Keratinocyte (primary cell): ENCODE results near the gene TTC3. TPM values are rescaled to one million over a fixed set of nuclear protein-coding genes. Genes with fewer than 3 reads are reported as not detected.

Source experiments
- DNase-seq: peaks from one replicate; pipeline ENCODE4 v3.0.0-alpha.2; 2011; ENCODE audit warnings: low read depth, missing footprints, low spot score
- FAIRE-seq: peaks from 2 replicates; lab custom pipeline; 2011; peaks lifted over from hg19 to GRCh38; lab: Jason Lieb, UNC
- H2AFZ ChIP-seq: 2 replicates; pipeline ENCODE4 v1.6.0; 2012; ENCODE audit warnings: low read length, control low read depth, inconsistent platforms; ENCODE audit not compliant: control insufficient read depth
- H3K27ac ChIP-seq: 2 replicates; pipeline ENCODE4 v1.5.1; 2011; ENCODE audit warnings: low read length; ENCODE audit not compliant: control insufficient read depth, insufficient read depth
- H3K27me3 ChIP-seq: 3 replicates; pipeline ENCODE4 v1.6.0; 2011; ENCODE audit warnings: low read length; ENCODE audit not compliant: control insufficient read depth, insufficient read depth; ENCODE audit errors: extremely low read depth
- H3K36me3 ChIP-seq, 2 experiments: 2 replicates in 1 of 2; 3 replicates in 1 of 2; pipeline ENCODE4 v1.5.1; 2011; ENCODE audit warnings: low read length in 2 of 2, mild to moderate bottlenecking in 1 of 2; ENCODE audit not compliant: control insufficient read depth in 2 of 2, insufficient read depth in 2 of 2; ENCODE audit errors: extremely low read depth in 1 of 2
- H3K4me1 ChIP-seq: 3 replicates; pipeline ENCODE4 v1.5.1; 2011; ENCODE audit warnings: low read length; ENCODE audit not compliant: control insufficient read depth, insufficient read depth; ENCODE audit errors: extremely low read depth
- H3K4me2 ChIP-seq: 3 replicates; pipeline ENCODE4 v1.6.0; 2011; ENCODE audit warnings: low read depth, low read length; ENCODE audit not compliant: control insufficient read depth, insufficient read depth; ENCODE audit errors: extremely low read depth
- H3K4me3 ChIP-seq, 3 experiments: fragments of 200-600 bp in 1 of 3; sonication (generic) in 1 of 3; 2 replicates in 2 of 3; 3 replicates in 1 of 3; pipeline ENCODE4 v1.5.1; 2011 to 2016; ENCODE audit warnings: low read length in 3 of 3, mild to moderate bottlenecking in 3 of 3, control low read depth in 2 of 3, inconsistent platforms in 1 of 3, low read depth in 1 of 3, mixed read lengths in 1 of 3, mixed run types in 1 of 3, moderate library complexity in 1 of 3; ENCODE audit not compliant: control insufficient read depth in 2 of 3, insufficient read depth in 2 of 3; ENCODE audit errors: extremely low read depth in 1 of 3
- H3K79me2 ChIP-seq: 2 replicates; pipeline ENCODE4 v1.6.0; 2012; ENCODE audit warnings: low read length; ENCODE audit not compliant: control insufficient read depth, insufficient read depth
- H3K9ac ChIP-seq: 3 replicates; pipeline ENCODE4 v1.6.0; 2011; ENCODE audit warnings: low read length; ENCODE audit not compliant: control insufficient read depth, insufficient read depth; ENCODE audit errors: extremely low read depth
- H3K9me1 ChIP-seq: 3 replicates; pipeline ENCODE4 v1.6.0; 2011; ENCODE audit warnings: low read length; ENCODE audit not compliant: control insufficient read depth, insufficient read depth; ENCODE audit errors: extremely low read depth
- H3K9me3 ChIP-seq: 2 replicates; pipeline ENCODE4 v1.5.1; 2012; ENCODE audit warnings: low read depth, low read length; ENCODE audit not compliant: control insufficient read depth
- H4K20me1 ChIP-seq: 3 replicates; pipeline ENCODE4 v1.6.0; 2011; ENCODE audit warnings: low read length; ENCODE audit not compliant: control insufficient read depth, insufficient read depth; ENCODE audit errors: extremely low read depth
- EZH2 ChIP-seq: IDR thresholded peaks from one replicate; pipeline ENCODE4 v1.6.1; 2012; ENCODE audit warnings: inconsistent platforms, mild to moderate bottlenecking, low read length, moderate library complexity
- dilution Hi-C: fragments of 300-500 bp; cut with MboI; formaldehyde crosslinking; loops from one replicate; pipeline ENCODE4 v1.7.0; 2020; ENCODE audit warnings: low sequenced_read_pairs; ENCODE audit not compliant: extremely low pct_ligation_motif_present
- polyA plus RNA-seq, 5 experiments: library from polyadenylated mRNA; depleted of rRNA in 3 of 5; stranded (reverse) in 3 of 5; stranded (forward) in 1 of 5; unstranded in 1 of 5; fragments of >200 nt; gene quantifications; 1 replicate in 1 of 5; 2 replicates in 3 of 5; 3 replicates in 1 of 5; pipeline versions ENCODE4 v1.2.1 to v1.2.3, GENCODE V29; 2011 to 2012; ENCODE audit warnings: missing spikeins in 2 of 5, low read depth in 1 of 5, low replicate concordance in 1 of 5
- TF ChIP-seq, protein P1 (sequence below), 3 experiments: IDR thresholded peaks in 1 of 3; conservative IDR thresholded peaks in 1 of 3; optimal IDR thresholded peaks in 1 of 3; 2 replicates in 2 of 3; 3 replicates in 1 of 3; pipeline versions ENCODE3 to v1.5.1; 2011; ENCODE audit warnings: low read length in 3 of 3, mild to moderate bottlenecking in 3 of 3, moderate library complexity in 2 of 3, control low read depth in 1 of 3, inconsistent platforms in 1 of 3; ENCODE audit not compliant: insufficient read depth in 2 of 3; ENCODE audit errors: extremely low read depth in 1 of 3

TTC3 gene
- polyA plus RNA-seq, 1 donor (not counting 4 experiments of a cell fraction or from before 2014, with no cell fraction given): 38.5 TPM

GRCh38 chr21:37040212-37040611 lies 32.8 kb upstream of the TTC3 start:
- Histone ChIP-seq H3K9me3 (no peaks in the 10 kb centered on the region), H3K4me1 (no peaks in the 10 kb centered on the region), H3K9ac (no peak overlapping the region), H3K4me3 (no peak overlapping the region), H2AFZ (no peak overlapping the region), H3K79me2 (no peaks in the 10 kb centered on the region), H3K36me3 (no peaks in the 10 kb centered on the region), H3K4me2 (no peak overlapping the region), H3K27ac (no peak overlapping the region), H4K20me1 (no peaks in the 10 kb centered on the region), H3K27me3 (no peaks in the 10 kb centered on the region), H3K9me1 (no peaks in the 10 kb centered on the region)
- no peak for TF ChIP-seq EZH2
- TF ChIP-seq, protein P1, sequence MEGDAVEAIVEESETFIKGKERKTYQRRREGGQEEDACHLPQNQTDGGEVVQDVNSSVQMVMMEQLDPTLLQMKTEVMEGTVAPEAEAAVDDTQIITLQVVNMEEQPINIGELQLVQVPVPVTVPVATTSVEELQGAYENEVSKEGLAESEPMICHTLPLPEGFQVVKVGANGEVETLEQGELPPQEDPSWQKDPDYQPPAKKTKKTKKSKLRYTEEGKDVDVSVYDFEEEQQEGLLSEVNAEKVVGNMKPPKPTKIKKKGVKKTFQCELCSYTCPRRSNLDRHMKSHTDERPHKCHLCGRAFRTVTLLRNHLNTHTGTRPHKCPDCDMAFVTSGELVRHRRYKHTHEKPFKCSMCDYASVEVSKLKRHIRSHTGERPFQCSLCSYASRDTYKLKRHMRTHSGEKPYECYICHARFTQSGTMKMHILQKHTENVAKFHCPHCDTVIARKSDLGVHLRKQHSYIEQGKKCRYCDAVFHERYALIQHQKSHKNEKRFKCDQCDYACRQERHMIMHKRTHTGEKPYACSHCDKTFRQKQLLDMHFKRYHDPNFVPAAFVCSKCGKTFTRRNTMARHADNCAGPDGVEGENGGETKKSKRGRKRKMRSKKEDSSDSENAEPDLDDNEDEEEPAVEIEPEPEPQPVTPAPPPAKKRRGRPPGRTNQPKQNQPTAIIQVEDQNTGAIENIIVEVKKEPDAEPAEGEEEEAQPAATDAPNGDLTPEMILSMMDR (optimal IDR thresholded peaks at IDR 0.05 in 1 of 3, IDR thresholded peaks at IDR 0.05 in 1 of 3, conservative IDR thresholded peaks at IDR 0.05 in 1 of 3; ENCODE audit: extremely low read depth in 1 of 3, insufficient read depth in 2 of 3, low read length in 3 of 3): no peak
- DNase-seq (no peak), FAIRE-seq (no peak)
- dilution Hi-C loops: no loop called here

DNA sequence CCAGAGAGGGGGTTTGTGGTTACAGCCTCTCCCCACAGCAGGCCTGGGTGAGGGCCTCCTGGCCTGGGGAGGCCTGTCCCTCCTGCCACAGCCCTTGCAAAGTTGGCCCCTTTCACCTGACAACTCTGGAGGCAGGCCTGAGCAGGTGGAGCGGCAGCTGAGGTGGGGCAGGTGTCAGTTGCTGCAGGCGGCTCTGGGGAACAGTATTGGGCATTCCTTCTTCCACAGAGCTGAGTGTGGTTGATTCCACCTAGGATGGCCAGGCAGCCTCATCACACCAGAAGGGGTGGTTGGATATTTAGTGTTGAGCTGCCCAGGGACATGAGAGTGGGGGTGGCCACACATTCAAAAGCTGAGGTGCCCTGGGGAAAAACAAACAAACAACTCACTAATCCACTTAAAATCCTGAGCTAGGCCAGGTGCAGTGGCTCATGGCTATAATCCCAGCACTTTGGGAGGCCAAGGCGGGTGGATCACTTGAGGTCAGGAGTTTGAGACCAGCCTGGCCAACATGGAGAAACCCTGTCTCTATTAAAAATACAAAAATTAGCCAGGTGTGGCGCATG lies 31.3 kb upstream of the TTC3 start:
- FAIRE-seq (no peak), DNase-seq (no peak)
- no peak for TF ChIP-seq EZH2
- TF ChIP-seq, protein P1 (optimal IDR thresholded peaks at IDR 0.05 in 1 of 3, IDR thresholded peaks at IDR 0.05 in 1 of 3, conservative IDR thresholded peaks at IDR 0.05 in 1 of 3; ENCODE audit: extremely low read depth in 1 of 3, insufficient read depth in 2 of 3, low read length in 3 of 3): no peak
- H3K9ac ChIP-seq: no peak overlapping the region
- no peaks in the 10 kb centered on the region for H4K20me1 ChIP-seq
- no peak overlapping the region for H3K4me3 ChIP-seq
- peaks cover 4% of the 10 kb centered on the region for H3K4me1 ChIP-seq
- H2AFZ ChIP-seq: no peak overlapping the region
- H3K9me1 ChIP-seq: no peaks in the 10 kb centered on the region
- no peak overlapping the region for H3K27ac ChIP-seq
- H3K4me2 ChIP-seq: no peak overlapping the region
- dilution Hi-C loops: no loop called here
- no peaks in the 10 kb centered on the region for H3K9me3 ChIP-seq
- H3K79me2 ChIP-seq: no peaks in the 10 kb centered on the region
- no peaks in the 10 kb centered on the region for H3K36me3 ChIP-seq
- H3K27me3 ChIP-seq: no peaks in the 10 kb centered on the region
